ENCODE data around the gene PCSK1N. TPM values are rescaled to one million over a fixed set of nuclear protein-coding genes. Genes with fewer than 3 reads are reported as not detected.

PCSK1N gene
- total RNA-seq, 1 donor = not detected

DNA sequence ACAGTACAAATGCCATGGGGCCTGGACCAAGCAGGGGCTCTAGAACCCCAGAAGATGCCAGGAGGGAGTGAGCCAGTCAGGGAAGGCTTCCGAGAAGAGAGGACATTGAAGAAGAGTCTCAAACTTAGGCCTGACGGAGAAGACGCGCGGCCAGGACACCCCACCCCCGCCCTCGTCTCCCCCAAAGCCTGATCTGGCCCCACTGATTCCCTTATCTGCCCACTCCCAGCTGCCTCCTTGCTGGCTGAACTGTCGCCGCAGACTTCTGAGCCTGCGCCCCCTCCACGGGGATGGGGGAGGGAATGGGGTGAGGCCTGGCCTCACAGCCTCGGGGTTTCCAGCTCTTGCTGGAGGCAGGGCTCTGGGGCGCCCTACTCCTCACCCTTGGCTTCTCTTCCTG lies 52.6 kb downstream of the PCSK1N start:
- no peak for DNase-seq (ENCODE audit: insufficient read length, low spot score, missing footprints)
- Histone ChIP-seq H3K4me2 (ENCODE audit: insufficient read depth, low read length) (no peak overlapping the region), H3K36me3 (ENCODE audit: insufficient read depth, low read length) (no peaks in the 10 kb centered on the region), H3K79me2 (ENCODE audit: insufficient read depth, low read length) (no peaks in the 10 kb centered on the region), H3K9me3 (ENCODE audit: low read depth, low read length) (no peaks in the 10 kb centered on the region), H2AFZ (ENCODE audit: low read length) (no peak overlapping the region), H3K4me1 (ENCODE audit: insufficient read depth, low read length) (no peaks in the 10 kb centered on the region), H4K20me1 (ENCODE audit: insufficient read depth, low read length) (no peaks in the 10 kb centered on the region), H3K27me3 (ENCODE audit: insufficient read depth, low read length) (no peaks in the 10 kb centered on the region), H3K4me3 (ENCODE audit: insufficient read depth, low read length) (no peak overlapping the region), H3K27ac (ENCODE audit: low read depth, low read length) (no peak overlapping the region)
- TF ChIP-seq, protein P1, sequence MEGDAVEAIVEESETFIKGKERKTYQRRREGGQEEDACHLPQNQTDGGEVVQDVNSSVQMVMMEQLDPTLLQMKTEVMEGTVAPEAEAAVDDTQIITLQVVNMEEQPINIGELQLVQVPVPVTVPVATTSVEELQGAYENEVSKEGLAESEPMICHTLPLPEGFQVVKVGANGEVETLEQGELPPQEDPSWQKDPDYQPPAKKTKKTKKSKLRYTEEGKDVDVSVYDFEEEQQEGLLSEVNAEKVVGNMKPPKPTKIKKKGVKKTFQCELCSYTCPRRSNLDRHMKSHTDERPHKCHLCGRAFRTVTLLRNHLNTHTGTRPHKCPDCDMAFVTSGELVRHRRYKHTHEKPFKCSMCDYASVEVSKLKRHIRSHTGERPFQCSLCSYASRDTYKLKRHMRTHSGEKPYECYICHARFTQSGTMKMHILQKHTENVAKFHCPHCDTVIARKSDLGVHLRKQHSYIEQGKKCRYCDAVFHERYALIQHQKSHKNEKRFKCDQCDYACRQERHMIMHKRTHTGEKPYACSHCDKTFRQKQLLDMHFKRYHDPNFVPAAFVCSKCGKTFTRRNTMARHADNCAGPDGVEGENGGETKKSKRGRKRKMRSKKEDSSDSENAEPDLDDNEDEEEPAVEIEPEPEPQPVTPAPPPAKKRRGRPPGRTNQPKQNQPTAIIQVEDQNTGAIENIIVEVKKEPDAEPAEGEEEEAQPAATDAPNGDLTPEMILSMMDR (IDR thresholded peaks at IDR 0.05; ENCODE audit: extremely low read depth, low read depth, low read length) = no peak

DNA sequence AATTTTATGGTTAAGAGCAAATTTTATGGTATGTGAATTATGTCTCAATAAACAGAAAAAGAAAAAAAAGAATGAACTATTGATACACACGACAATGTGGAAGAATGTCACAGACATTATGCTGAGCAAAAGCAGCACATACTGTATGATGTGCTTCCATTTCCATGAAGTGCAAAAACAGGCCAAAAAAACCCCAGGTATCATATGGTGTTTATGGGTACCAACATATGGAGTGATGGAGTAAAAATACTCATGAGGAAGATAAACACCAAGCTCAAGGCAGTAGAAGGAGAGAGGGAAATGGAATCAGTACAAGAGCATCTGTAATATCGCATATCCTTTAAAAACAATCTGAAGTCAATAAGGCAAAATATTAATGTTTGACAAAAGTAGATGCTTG lies 53.2 kb downstream of the PCSK1N start:
- H3K9me3 ChIP-seq (ENCODE audit: low read depth, low read length) = no peaks in the 10 kb centered on the region
- TF ChIP-seq, protein P1 (IDR thresholded peaks at IDR 0.05; ENCODE audit: extremely low read depth, low read depth, low read length) = no peak
- H3K27ac ChIP-seq (ENCODE audit: low read depth, low read length) = no peak overlapping the region
- no peak overlapping the region for H2AFZ ChIP-seq (ENCODE audit: low read length)
- H3K79me2 ChIP-seq (ENCODE audit: insufficient read depth, low read length) = no peaks in the 10 kb centered on the region
- no peaks in the 10 kb centered on the region for H4K20me1 ChIP-seq (ENCODE audit: insufficient read depth, low read length)
- H3K4me3 ChIP-seq (ENCODE audit: insufficient read depth, low read length) = no peak overlapping the region
- no peak overlapping the region for H3K4me2 ChIP-seq (ENCODE audit: insufficient read depth, low read length)
- H3K4me1 ChIP-seq (ENCODE audit: insufficient read depth, low read length) = no peaks in the 10 kb centered on the region
- DNase-seq (ENCODE audit: insufficient read length, low spot score, missing footprints) = no peak
- no peaks in the 10 kb centered on the region for H3K27me3 ChIP-seq (ENCODE audit: insufficient read depth, low read length)
- no peaks in the 10 kb centered on the region for H3K36me3 ChIP-seq (ENCODE audit: insufficient read depth, low read length)

DNA sequence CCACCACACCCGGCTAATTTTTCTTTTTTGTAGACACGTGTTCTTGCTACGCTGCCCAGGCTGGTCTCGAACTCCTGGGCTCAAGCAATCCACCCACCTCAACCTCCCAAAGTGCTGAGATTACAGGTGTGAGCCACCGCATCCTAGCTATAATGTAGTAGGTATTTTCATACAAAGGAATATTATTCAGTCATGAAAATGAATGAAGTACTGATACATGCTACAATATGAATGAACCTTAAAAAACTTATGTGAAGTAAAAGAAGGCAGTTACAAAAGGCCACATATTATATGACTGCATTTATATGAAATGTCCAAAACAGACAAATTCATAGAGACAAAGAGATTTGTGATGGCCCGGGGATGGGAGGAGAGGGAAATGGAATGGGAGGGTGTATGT lies 53.7 kb downstream of the PCSK1N start:
- Histone ChIP-seq H3K27me3 (ENCODE audit: insufficient read depth, low read length) (no peaks in the 10 kb centered on the region), H3K27ac (ENCODE audit: low read depth, low read length) (no peak overlapping the region), H3K4me3 (ENCODE audit: insufficient read depth, low read length) (no peak overlapping the region), H3K79me2 (ENCODE audit: insufficient read depth, low read length) (no peaks in the 10 kb centered on the region), H3K4me2 (ENCODE audit: insufficient read depth, low read length) (no peak overlapping the region), H3K9me3 (ENCODE audit: low read depth, low read length) (no peaks in the 10 kb centered on the region), H2AFZ (ENCODE audit: low read length) (no peak overlapping the region), H3K36me3 (ENCODE audit: insufficient read depth, low read length) (no peaks in the 10 kb centered on the region), H3K4me1 (ENCODE audit: insufficient read depth, low read length) (no peaks in the 10 kb centered on the region), H4K20me1 (ENCODE audit: insufficient read depth, low read length) (no peaks in the 10 kb centered on the region)
- peak; percentile 62 for DNase-seq (ENCODE audit: insufficient read length, low spot score, missing footprints)
- TF ChIP-seq, protein P1 (IDR thresholded peaks at IDR 0.05; ENCODE audit: extremely low read depth, low read depth, low read length) = no peak

Other genes with a start within 250 kb of the PCSK1N start
- gene WDR13, start 238.1 kb downstream of the PCSK1N start, total RNA-seq = 78.1 and 88.7 TPM in 2 replicates
- 0.36 TPM in 1 of 2 replicates, not detected in the other for gene WAS, start 151.8 kb downstream of the PCSK1N start, total RNA-seq
- 2.5 and 2.7 TPM in 2 replicates for gene SUV39H1, start 138.9 kb downstream of the PCSK1N start, total RNA-seq
- not detected in 2 replicates for gene GLOD5, start 73.9 kb downstream of the PCSK1N start, total RNA-seq
- not detected in 2 replicates for gene GATA1, start 49.0 kb downstream of the PCSK1N start, total RNA-seq
- 30.1 and 30.4 TPM in 2 replicates for gene HDAC6, start 33.5 kb downstream of the PCSK1N start, total RNA-seq
- not detected in 2 replicates for gene ERAS, start 9.1 kb downstream of the PCSK1N start, total RNA-seq
- 20.6 and 24.2 TPM in 2 replicates for gene TIMM17B, start 62.2 kb upstream of the PCSK1N start, total RNA-seq
- 32.9 and 33.6 TPM in 2 replicates for gene PQBP1, start 62.3 kb upstream of the PCSK1N start, total RNA-seq
- gene SLC35A2, start 76.0 kb upstream of the PCSK1N start, total RNA-seq = 15.3 and 15.6 TPM in 2 replicates
- 4.3 and 4.7 TPM in 2 replicates for gene PIM2, start 83.4 kb upstream of the PCSK1N start, total RNA-seq
- 31.2 and 33.7 TPM in 2 replicates for gene OTUD5, start 122.0 kb upstream of the PCSK1N start, total RNA-seq
- 0.29 and 0.36 TPM in 2 replicates for gene KCND1, start 136.2 kb upstream of the PCSK1N start, total RNA-seq
- 14.4 and 15.6 TPM in 2 replicates for gene GRIPAP1, start 166.7 kb upstream of the PCSK1N start, total RNA-seq
- 36.2 and 46.7 TPM in 2 replicates for gene TFE3, start 207.7 kb upstream of the PCSK1N start, total RNA-seq
- 1.1 and 1.2 TPM in 2 replicates for gene CCDC120, start 223.4 kb upstream of the PCSK1N start, total RNA-seq
- gene PRAF2, start 238.4 kb upstream of the PCSK1N start, total RNA-seq = 12.3 and 15.6 TPM in 2 replicates
- gene WDR45, start 244.3 kb upstream of the PCSK1N start, total RNA-seq = 86.5 and 97.5 TPM in 2 replicates